HG02642 (cell line): ENCODE measurements around the gene LRRC45.
A peak's percentile ranks its signal among the peaks of the same experiment; 100 is the strongest.

Experiments used
- ATAC-seq: cut with Tn5 transposase; IDR thresholded peaks from one replicate; pipeline ENCODE4 v1.9.1; 2021; ENCODE audit warnings: mild to moderate bottlenecking; ENCODE audit not compliant: unreplicated experiment, poor library complexity

The LRRC45 gene

DNA sequence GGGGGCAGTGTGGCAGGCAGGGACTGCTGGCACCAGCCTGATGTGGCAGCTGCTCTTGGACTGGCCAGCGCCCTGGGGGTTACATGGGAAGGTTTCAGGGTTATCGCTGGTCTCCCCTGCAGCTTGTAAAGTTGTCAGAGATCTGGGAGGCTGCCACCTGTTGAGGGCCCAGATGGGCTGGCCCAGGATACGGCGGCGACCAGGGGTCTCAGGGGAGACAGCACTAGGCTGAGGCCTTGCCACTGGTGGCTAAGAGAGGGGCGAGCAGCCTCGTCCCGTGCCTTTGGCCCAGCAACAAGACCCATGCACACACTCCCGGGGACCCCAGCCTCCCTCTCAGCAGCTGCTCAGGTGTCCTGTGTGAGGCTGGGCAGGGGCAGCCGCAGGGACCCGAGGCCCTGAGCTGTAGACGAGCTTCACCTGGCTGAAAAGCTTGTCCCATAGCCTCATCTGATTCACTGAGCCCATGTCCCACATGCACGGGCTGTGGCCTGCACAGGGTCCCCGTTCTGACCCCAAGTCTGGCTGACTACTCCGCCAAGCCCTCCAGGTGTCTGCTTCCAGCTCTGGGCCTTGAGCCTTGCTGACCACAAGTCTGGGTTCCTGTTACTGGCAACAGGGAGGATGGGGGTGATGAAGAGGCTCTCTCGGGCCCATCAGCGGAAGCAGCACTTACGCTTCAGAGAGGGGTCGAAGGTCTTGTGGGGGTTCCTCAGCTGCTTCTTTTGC, 36.3 kb downstream of the LRRC45 start:
- ATAC-seq: no peak

DNA sequence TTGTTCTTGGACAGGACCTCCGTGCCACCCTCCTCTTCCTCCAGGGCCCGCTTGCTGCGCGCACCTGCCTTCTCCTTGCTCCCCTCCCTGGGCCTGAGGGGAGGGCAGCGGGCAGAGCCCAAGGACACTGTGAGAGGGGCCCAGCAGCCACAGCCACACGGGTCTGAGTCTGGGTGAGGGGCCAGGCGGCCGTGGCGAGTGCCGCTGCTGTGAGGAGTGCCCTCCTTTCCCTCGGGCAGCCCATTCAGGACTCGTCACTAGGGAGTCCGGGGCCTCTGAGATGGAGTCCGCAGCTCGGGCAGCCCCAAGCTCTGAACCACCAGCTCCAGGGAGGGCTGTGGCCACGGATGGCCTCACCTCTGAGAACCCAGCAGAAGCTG, 36.9 kb downstream of the LRRC45 start:
- no peak for ATAC-seq

GRCh38 chr17:82060614-82061013, 37.5 kb downstream of the LRRC45 start:
- no peak for ATAC-seq

- ATAC-seq: no peak
These were observed 38.2 kb downstream of the LRRC45 start for GRCh38 chr17:82061047-82061925.

DNA sequence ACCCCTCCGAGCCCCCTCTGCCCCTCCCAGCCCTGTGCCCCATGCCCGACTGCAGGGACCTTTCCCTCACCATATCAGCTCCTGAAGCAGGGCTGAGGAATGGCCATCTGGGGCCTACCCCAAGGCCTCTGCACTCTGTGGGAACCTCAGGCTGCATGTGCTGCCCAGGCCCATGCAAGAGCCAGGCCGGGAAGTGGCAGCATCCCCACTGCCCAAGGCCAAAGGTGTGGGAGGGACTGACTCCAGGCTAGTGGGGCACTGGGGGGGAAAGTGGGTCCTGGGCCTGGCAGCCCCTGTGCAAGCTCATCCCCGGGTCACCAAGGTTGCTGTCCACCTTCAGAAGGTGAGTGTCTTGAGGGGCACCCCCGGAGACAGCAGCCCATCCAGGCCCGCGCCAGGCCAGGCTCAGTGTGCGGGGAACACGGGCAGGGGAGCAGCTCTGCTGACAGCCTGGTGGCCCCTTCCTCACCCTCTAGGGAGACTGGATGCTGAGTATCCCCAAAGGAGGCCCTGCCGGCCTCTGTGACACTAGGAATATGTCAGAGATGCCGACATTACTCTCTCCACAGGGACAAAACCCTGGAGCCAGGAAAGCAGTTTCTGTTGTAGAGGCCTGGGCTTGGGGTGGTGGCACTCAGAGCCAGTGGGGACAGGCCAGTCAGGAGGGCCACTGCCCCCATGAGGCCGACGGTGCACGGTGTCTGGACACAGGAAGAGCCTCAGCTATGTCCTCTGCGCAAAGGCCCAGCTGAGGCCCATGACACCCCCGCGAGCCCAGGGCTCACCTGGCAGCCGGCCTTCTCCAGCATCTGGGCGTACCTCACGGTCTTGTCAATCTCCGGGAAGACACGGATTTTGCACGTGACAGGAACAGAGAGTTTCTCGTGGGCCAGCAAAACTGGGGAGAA, 39.2 kb downstream of the LRRC45 start:
- no peak for ATAC-seq

DNA sequence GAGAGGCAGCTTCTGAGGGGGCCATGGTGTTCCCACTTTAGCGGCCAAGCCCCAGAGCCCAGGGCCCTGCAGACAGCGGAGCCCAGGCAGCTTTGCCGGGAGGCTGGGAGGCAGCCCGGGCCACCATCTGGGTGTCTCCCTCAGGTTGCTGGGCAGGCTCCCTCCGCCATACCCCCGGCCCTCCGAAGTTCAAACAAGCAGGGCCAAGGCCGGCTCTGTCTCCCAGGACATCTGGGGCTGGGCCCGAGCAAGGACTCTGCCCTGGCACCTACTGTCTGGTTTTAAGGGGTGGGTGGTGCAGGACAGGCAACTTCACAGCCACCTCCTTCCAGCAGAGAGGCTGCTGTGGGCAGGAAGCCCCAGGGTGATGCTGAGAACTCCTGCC, 39.9 kb downstream of the LRRC45 start:
- ATAC-seq: no peak

- no peak for ATAC-seq
These were observed 40.6 kb downstream of the LRRC45 start for GRCh38 chr17:82063424-82064415.

DNA sequence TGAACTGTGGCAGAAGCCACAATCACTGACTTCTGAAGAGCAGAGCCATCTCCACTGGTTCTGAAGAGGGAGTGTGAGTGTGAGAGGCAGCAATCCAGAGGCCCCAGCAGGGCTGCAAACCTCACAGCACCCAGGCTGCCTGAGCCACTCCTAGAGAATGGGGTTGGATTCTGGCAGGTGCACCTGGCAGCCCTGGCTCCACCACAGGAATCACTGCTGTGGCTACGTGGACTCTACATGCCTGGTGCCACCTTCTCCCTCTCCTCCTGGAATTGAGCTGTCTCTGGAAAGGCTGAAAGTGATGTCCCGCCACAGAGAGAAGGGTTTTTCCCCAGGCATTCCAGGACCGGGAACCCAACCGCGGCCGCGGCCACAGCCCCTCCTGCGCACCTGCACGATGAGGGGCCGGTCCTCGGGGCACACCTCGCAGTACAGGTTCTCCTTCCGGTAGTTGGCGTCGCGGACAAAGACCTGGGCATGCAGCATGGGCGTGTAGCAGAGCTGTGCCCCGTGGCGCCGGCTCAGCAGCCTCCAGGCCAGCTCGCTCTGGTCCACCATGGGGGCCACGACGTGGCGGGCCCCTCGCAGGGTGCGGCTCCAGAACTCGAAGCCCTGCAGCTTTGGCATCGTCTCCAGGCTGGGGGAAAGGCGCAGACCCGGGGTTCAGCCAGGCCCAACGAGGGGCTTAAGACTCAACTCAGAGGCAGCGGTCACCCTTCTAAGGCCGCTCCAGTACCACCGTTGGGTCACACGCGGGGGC, 41.5 kb downstream of the LRRC45 start:
- no peak for ATAC-seq

- peak; percentile 30 for ATAC-seq
These were observed 42.1 kb downstream of the LRRC45 start for GRCh38 chr17:82065193-82065637.

GRCh38 chr17:82065638-82066303, 42.7 kb downstream of the LRRC45 start, which contains the start of gene DUS1L:
DUS1L (minus strand) TSS chr17:82065804; CDS start chr17:82065059, 745 bp downstream.
- ATAC-seq: peak; percentile 76

DNA sequence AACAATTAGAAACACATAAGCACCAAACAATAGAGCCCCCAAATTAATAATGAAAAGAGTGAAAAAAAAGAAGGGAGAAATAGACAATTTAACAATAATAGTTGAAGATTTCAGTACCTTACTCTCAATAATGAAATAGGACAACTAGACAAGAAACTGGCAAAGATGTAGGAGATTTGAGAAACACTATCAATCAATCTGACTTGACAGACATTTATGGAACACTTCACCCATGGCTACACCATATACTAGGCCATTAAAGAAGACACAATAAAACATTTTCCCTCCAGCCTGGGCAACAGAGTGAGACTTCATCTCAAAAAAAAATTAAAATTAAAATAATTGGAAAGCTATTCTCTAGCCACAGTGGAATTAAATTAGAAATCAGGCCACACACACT, 47.5 kb downstream of the LRRC45 start:
- no peak for ATAC-seq

GRCh38 chr17:82072827-82073226, 49.7 kb downstream of the LRRC45 start:
- ATAC-seq: no peak

DNA sequence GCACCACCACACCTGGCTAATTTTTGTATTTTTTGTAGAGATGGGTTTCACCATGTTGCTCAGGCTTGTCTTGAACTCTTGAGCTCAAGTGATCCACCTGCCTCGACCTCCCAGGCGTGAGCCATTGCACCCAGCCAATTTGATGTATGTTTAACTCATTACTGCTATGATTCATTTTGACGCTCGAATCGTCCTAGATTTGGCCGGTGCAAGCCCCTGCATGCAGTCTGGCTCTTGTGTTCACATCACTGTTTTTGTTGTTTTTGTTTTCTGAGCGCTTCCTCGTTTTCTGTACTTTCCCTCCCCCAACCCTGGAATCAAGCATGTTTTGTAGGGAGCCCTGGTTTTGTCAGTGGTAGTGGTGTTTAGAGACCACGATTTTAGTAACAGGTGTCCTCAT, 50.3 kb downstream of the LRRC45 start:
- no peak for ATAC-seq

DNA sequence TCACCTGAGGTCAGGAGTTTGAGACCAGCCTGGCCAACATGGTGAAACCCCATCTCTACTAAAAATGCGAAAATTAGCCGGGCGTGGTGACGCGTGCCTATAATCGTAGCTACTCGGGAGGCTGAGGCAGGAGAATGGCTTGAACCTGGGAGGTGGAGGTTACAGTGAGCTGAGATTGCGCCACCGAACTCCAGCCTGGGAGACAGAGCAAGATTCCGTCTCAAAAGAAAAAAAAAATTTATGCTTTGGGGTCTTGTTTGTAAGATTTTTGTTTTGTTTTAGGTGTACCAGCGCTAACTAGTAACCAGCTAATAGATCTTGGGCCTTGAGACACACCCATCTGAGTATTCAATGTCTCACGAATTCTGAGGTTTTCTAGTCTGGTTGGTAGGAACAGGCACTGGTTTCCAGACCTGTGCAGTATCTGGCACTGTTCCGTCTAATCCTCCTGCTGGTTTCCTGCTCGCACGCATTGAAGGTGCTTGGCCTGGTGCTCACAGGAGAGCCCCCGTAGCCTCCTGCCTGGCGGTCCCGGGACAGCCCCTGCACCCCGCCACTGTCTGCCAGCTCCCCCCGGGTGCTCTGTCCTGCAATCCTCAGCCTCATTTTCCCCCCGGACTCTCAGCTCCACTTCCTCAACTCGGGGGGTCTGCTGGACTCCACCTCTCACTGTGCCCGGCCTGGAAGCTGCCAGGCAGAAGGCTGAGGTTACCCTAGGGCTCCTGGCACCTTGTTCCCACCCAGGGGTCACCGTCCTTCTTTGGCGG, 53.1 kb downstream of the LRRC45 start:
- no peak for ATAC-seq

DNA sequence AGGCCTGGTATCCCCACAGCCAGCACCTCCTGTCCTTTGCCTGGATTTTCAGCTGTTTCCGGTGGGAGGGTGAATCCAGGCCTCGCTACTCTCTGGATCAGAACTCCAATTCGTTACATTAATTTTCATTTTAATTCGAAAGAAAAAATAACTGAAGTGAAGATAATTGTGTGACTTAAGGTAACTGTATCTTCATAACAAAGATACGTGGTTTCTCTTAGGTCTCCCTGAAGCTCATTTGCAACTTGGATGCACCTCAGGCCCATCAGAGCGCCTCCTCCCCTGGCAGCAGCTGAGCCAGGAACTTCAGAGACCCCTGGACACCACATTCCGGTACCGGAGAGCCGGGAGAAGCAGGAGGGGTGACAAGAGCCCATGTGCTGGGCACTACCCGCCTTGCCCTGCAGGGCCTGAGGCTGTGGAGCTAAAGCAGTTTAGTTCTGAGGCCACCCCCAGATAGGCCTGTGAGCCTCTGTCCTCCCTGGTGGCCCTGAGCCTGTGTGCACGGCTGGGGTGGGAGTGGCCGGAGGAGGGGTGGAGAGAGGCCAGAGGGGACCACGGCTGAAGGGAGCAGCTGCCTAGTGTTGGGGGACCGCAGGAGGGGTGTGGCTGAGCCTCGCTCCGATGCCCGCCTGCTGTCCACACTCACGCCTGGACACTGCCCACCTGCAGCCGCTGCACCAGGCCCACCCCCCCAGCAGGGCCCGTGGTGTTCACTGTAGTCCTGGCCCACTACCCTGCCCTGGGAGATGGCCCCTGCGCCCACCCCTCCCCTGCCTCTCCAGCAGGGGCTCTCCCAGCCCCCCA, 53.9 kb downstream of the LRRC45 start:
- ATAC-seq: no peak

- ATAC-seq: no peak
These were observed 54.7 kb downstream of the LRRC45 start for GRCh38 chr17:82077617-82078358.
